ENCODE results near the gene KNG1.

DNA sequence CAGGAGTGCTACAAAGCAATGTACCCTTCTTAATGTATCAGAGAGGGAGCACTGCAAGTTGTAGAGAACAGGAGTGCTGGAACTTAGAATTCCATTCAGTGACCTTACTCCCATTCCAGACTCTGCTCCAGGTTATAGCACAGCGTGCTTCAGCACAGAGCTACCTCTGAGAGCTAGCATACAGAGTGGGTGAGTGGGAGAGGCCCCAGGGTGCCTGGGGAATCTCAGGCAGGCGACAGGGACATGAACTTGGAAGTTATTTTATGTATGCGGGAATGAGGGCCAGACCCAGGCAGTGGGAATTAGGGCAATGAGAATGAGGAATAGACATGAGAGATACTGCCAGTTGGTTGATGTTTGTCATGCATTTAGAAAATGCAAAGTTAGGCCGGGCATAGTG lies 3.7 kb upstream of the KNG1 start:
- TF ChIP-seq, protein P1, sequence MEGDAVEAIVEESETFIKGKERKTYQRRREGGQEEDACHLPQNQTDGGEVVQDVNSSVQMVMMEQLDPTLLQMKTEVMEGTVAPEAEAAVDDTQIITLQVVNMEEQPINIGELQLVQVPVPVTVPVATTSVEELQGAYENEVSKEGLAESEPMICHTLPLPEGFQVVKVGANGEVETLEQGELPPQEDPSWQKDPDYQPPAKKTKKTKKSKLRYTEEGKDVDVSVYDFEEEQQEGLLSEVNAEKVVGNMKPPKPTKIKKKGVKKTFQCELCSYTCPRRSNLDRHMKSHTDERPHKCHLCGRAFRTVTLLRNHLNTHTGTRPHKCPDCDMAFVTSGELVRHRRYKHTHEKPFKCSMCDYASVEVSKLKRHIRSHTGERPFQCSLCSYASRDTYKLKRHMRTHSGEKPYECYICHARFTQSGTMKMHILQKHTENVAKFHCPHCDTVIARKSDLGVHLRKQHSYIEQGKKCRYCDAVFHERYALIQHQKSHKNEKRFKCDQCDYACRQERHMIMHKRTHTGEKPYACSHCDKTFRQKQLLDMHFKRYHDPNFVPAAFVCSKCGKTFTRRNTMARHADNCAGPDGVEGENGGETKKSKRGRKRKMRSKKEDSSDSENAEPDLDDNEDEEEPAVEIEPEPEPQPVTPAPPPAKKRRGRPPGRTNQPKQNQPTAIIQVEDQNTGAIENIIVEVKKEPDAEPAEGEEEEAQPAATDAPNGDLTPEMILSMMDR (IDR thresholded peaks at IDR 0.05; ENCODE audit: low read depth, low read length), result no peak
- no peak for TF ChIP-seq EZH2phosphoT487 (IDR thresholded peaks at IDR 0.05; ENCODE audit: low read depth)
